ENCODE results near the gene HECW1. TPM values are rescaled to one million over a fixed set of nuclear protein-coding genes. Genes with fewer than 3 reads are reported as not detected.

HECW1 gene
- polyA plus RNA-seq, 1 donor from 2014 or later: not detected

GRCh38 chr7:43104874-43105520 is 7.5 kb upstream of the HECW1 start:
- Mint-ChIP-seq H3K36me3 (no peaks in the 10 kb centered on the region), H3K9me3 (peaks cover 0 to 3% (median 0%) of the 10 kb centered on the region in 3 donors), H3K4me1 (no peaks in the 10 kb centered on the region), H3K4me3 (no peak overlapping the region), H3K27ac (no peak overlapping the region), H3K27me3 (peaks cover 11% of the 10 kb centered on the region)

- Mint-ChIP-seq H3K36me3 (no peaks in the 10 kb centered on the region), H3K27ac (peak overlapping the region in 1 of 3 donors; percentile 34), H3K27me3 (peaks cover 11% of the 10 kb centered on the region), H3K4me3 (no peak overlapping the region), H3K9me3 (peaks cover 0 to 3% (median 0%) of the 10 kb centered on the region in 3 donors), H3K4me1 (no peaks in the 10 kb centered on the region)
These were observed 6.8 kb upstream of the HECW1 start for GRCh38 chr7:43105521-43106120.

GRCh38 chr7:43108255-43109011 is 4.0 kb upstream of the HECW1 start:
- H3K4me3 Mint-ChIP-seq: no peak overlapping the region
- H3K27me3 Mint-ChIP-seq: peaks cover 24% of the 10 kb centered on the region
- peaks cover 0 to 8% (median 5%) of the 10 kb centered on the region in 3 donors for H3K4me1 Mint-ChIP-seq
- H3K9me3 Mint-ChIP-seq: peaks cover 0 to 3% (median 0%) of the 10 kb centered on the region in 3 donors
- no peak overlapping the region for H3K27ac Mint-ChIP-seq
- H3K36me3 Mint-ChIP-seq: no peaks in the 10 kb centered on the region

- H3K27ac Mint-ChIP-seq: no peak overlapping the region
- no peaks in the 10 kb centered on the region for H3K36me3 Mint-ChIP-seq
- H3K27me3 Mint-ChIP-seq: peaks cover 48% of the 10 kb centered on the region
- peaks cover 4 to 11% (median 9%) of the 10 kb centered on the region in 3 donors for H3K4me1 Mint-ChIP-seq
- peaks cover 0 to 3% (median 0%) of the 10 kb centered on the region in 3 donors for H3K9me3 Mint-ChIP-seq
- H3K4me3 Mint-ChIP-seq: no peak overlapping the region
These were observed 1.5 kb upstream of the HECW1 start for GRCh38 chr7:43110791-43111535.

- H3K27me3 Mint-ChIP-seq: peaks cover 51% of the 10 kb centered on the region
- peaks cover 0 to 3% (median 0%) of the 10 kb centered on the region in 3 donors for H3K9me3 Mint-ChIP-seq
These were observed 603 bp upstream of the HECW1 start for GRCh38 chr7:43111630-43112458.

GRCh38 chr7:43112941-43113621 is 634 bp downstream of the HECW1 start:
- H3K4me3 Mint-ChIP-seq: no peak overlapping the region
- no peaks in the 10 kb centered on the region for H3K9me3 Mint-ChIP-seq
- no peak overlapping the region for H3K27ac Mint-ChIP-seq
- peaks cover 4 to 11% (median 9%) of the 10 kb centered on the region in 3 donors for H3K4me1 Mint-ChIP-seq
- H3K36me3 Mint-ChIP-seq: no peaks in the 10 kb centered on the region
- H3K27me3 Mint-ChIP-seq: peaks cover 59% of the 10 kb centered on the region

More at GRCh38 chr7:43111630-43112458, 603 bp upstream of the HECW1 start:
- Mint-ChIP-seq H3K4me1 (peaks cover 4 to 11% (median 9%) of the 10 kb centered on the region in 3 donors), H3K36me3 (no peaks in the 10 kb centered on the region), H3K27ac (no peak overlapping the region), H3K4me3 (no peak overlapping the region)

GRCh38 chr7:43113622-43114457 is 1.4 kb downstream of the HECW1 start:
- H3K36me3 Mint-ChIP-seq: no peaks in the 10 kb centered on the region
- H3K27ac Mint-ChIP-seq: no peak overlapping the region
- H3K9me3 Mint-ChIP-seq: no peaks in the 10 kb centered on the region
- peaks cover 4 to 11% (median 9%) of the 10 kb centered on the region in 3 donors for H3K4me1 Mint-ChIP-seq
- H3K4me3 Mint-ChIP-seq: peak overlapping the region in 1 of 4 donors; percentile 77
- H3K27me3 Mint-ChIP-seq: peaks cover 58% of the 10 kb centered on the region

- Mint-ChIP-seq H3K36me3 (no peaks in the 10 kb centered on the region), H3K4me3 (no peak overlapping the region), H3K27me3 (peaks cover 56% of the 10 kb centered on the region), H3K9me3 (no peaks in the 10 kb centered on the region), H3K4me1 (peaks cover 4 to 11% (median 9%) of the 10 kb centered on the region in 3 donors), H3K27ac (no peak overlapping the region)
These were observed 2.0 kb downstream of the HECW1 start for GRCh38 chr7:43114458-43114780.

- peaks cover 46% of the 10 kb centered on the region for H3K27me3 Mint-ChIP-seq
- no peaks in the 10 kb centered on the region for H3K36me3 Mint-ChIP-seq
- H3K9me3 Mint-ChIP-seq: no peaks in the 10 kb centered on the region
These were observed 4.0 kb downstream of the HECW1 start for GRCh38 chr7:43116451-43116850.

GRCh38 chr7:43117095-43117494 is 4.6 kb downstream of the HECW1 start:
- no peaks in the 10 kb centered on the region for H3K9me3 Mint-ChIP-seq
- H3K27me3 Mint-ChIP-seq: peaks cover 40% of the 10 kb centered on the region
- H3K4me3 Mint-ChIP-seq: no peak overlapping the region
- peaks cover 4 to 6% (median 5%) of the 10 kb centered on the region in 3 donors for H3K4me1 Mint-ChIP-seq
- H3K27ac Mint-ChIP-seq: no peak overlapping the region
- H3K36me3 Mint-ChIP-seq: no peaks in the 10 kb centered on the region

More at GRCh38 chr7:43116451-43116850, 4.0 kb downstream of the HECW1 start:
- peak overlapping the region in 1 of 3 donors; percentile 6 for H3K27ac Mint-ChIP-seq
- peaks cover 4 to 9% (median 7%) of the 10 kb centered on the region in 3 donors for H3K4me1 Mint-ChIP-seq
- no peak overlapping the region for H3K4me3 Mint-ChIP-seq

GRCh38 chr7:43117861-43118260 is 5.4 kb downstream of the HECW1 start:
- Mint-ChIP-seq H3K27ac (no peak overlapping the region), H3K4me3 (peak overlapping the region in 1 of 4 donors; percentile 28), H3K4me1 (peaks cover 4% of the 10 kb centered on the region in 3 donors), H3K36me3 (no peaks in the 10 kb centered on the region), H3K27me3 (peaks cover 39% of the 10 kb centered on the region), H3K9me3 (no peaks in the 10 kb centered on the region)

GRCh38 chr7:43118313-43118712 is 5.9 kb downstream of the HECW1 start:
- H3K9me3 Mint-ChIP-seq: no peaks in the 10 kb centered on the region
- H3K4me3 Mint-ChIP-seq: no peak overlapping the region
- peaks cover 39% of the 10 kb centered on the region for H3K27me3 Mint-ChIP-seq
- H3K36me3 Mint-ChIP-seq: no peaks in the 10 kb centered on the region
- peaks cover 4% of the 10 kb centered on the region in 3 donors for H3K4me1 Mint-ChIP-seq
- no peak overlapping the region for H3K27ac Mint-ChIP-seq
